Fibroblast of lung (primary cell): ENCODE data around the gene MBNL2.

Source experiments
- CTCF ChIP-seq, 2 donors: IDR thresholded peaks in 1 of 2; conservative IDR thresholded peaks in 1 of 2; 1 replicate in 1 of 2; 2 replicates in 1 of 2; pipeline ENCODE4 v1.5.1; 2011 to 2012; ENCODE audit warnings: low read length in 2 of 2, control low read depth in 1 of 2, inconsistent platforms in 1 of 2, low read depth in 1 of 2, mild to moderate bottlenecking in 1 of 2
- EZH2 ChIP-seq: IDR thresholded peaks from 2 replicates; pipeline ENCODE4 v1.5.1; 2012; ENCODE audit warnings: low read length, control low read depth, mild to moderate bottlenecking; ENCODE audit errors: missing control alignments

DNA sequence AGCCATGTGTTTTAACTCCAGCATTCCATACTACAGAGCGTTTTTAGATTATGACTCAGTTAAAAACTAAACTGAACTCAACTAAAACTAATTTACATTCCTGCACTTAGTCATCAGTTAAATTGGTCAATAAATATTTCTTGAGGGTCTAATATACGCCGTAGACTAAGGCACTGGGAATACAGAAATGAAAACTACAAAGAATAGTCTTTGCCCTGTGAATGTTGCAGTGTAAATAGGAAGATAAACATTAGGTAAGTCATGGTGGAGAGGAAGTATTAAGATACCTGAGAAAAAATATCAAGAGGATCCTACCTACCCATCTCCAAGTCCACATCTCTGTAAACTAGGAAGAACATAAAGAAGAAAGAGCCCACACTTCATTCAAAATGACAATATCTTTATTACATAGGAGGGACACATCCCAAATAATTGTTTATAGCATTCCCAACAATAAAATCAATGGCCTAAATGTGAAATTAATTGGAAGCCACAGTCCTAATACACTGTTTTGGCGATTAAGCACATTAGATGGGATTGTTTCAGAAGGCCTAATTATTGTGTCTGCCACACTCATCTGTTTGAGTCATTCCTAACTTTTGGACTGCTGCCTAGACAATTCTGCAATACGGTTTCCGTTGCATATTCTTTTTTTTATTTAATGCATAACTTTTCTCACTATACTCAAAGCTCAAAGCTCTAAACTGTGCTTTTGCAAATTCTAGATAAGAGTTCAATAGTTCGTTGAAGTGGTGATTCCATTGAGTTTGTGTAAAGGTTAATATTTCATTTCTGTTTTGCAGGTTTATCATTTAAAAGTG is 52.9 kb downstream of the MBNL2 start:
- TF ChIP-seq CTCF (conservative IDR thresholded peaks at IDR 0.05 in 1 of 2, IDR thresholded peaks at IDR 0.05 in 1 of 2; ENCODE audit: low read depth in 1 of 2, low read length in 2 of 2) (no peak), EZH2 (no peak)
